ENCODE data around the gene DCANP1.

Gene DCANP1

DNA sequence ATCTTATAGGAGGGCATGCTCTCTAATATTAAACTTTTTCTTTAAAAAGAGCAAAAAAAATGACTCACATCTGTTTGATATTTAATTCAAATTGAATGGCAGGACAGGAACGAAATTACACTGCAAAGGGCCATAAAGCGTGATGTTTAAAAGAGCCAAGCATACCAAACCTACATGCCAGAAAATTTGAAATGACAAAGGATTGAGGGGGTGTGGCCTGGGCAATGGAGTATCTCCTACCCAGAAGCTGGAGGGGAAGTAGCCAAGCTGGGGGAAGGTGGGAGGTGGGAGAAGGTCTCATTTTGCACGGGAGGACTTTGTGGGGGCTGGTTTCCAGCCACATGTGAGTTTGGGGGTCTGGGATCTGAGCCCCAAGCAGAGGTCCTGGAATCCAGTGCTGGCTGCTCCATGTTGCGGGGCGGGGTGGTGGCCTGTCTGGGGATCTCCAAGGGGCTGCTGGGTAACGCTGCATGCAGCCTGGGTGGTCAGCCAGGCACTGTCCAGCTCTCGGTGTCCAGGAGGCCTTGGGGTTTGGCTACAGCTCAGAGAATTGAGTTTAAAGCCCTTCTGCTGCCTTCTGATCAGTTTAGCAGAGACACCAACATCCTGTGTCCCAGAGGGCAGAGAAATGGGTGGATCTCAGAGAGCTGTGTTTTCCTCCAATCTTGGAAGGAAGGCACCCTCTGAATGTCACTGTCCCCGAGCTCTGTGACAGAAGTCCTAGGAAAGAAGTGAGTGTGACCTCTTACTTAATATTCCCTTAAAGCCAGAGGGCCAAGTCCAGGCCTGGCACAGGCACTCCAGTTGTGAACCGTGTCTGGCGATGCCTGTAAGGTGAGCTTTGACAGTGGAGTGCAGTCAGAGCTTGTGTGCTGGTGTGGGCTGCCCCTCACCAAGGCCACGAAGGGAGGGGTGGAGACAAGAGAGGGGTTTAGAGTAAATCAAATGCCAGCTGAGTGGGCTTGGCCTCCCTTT is 7.6 kb downstream of the DCANP1 start:
- no peak for FAIRE-seq

DNA sequence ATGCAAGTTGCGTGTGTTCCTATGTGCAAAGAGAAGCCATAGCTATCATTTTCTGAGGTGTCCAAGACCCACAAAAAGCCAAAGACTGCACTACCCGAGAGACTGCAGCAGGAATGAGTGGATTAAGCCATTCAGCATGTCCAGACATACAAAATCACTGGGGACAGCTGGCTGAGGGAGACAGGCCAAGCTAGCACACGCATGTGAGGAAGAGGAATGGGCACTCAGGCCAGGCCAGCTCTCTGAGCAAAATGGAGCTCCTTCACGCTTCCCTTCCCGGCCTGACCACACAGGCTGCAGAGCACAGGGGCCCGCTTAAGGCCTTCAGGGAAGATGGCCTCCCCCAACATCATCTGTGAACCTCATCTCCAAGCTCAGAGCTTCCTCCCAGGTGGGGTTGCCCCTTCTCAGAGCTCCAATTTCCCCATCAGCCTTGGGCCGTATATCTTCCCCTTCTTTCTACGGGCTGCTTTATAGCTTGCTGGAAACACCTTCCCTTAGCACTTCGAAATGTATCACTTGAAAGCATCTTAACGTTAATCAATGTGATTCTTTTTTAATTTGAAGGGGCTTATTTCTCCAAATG is 8.4 kb downstream of the DCANP1 start:
- FAIRE-seq: no peak

DNA sequence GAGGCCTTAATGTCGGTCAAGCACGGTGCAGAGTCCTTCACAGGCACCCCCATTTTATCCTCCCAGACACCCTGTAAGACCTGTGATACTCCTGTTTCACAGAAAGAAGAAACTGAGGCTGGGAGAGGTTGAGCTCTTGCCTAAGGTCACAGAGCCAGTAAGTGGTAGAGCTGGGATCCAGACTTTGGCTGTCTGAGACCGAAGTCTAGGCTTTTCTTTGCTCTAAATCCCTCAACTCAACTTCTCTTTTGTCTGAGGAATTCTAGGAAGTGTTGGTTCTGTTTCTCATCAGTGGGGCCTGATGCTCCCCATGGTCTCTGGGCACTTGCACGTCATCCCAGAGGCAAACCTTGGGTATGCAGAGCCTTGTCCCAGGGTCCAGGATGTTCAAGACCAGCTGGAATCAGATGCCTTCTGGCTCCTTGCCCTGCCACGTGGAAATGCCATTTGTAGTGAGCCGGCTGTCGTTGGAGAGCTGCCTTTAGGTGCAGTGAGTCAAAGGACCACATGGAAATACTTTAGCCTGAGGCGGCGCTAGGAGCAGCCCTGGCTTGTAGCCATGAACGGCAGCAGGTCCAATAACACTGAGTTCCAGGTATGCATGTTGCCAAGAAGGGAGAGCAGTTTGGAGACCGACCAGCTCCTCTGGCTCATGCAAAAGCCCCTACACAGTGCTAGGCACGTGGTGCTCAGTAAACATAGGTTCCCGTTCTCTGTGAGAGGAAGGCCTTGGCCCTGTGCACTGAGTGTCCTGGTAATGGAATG is 9.2 kb downstream of the DCANP1 start:
- no peak for FAIRE-seq

DNA sequence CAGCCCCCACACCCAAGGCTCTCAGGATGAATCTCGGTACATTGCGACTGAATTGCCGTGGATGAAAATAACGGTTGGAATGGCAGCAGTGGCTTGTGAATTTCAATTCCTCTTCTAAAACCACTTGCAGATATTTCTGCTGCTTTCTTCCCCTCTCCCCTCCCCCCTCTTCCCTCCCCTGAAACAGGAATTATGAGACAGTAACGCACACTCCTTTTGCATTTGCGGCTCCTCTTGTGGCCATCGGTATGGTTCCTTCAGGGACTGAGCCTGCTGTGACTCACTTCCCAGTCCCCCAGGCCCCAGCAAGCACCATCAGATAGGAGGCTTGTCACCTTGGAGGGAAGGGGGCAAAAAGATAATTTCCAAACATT is 9.7 kb downstream of the DCANP1 start:
- no peak for FAIRE-seq

DNA sequence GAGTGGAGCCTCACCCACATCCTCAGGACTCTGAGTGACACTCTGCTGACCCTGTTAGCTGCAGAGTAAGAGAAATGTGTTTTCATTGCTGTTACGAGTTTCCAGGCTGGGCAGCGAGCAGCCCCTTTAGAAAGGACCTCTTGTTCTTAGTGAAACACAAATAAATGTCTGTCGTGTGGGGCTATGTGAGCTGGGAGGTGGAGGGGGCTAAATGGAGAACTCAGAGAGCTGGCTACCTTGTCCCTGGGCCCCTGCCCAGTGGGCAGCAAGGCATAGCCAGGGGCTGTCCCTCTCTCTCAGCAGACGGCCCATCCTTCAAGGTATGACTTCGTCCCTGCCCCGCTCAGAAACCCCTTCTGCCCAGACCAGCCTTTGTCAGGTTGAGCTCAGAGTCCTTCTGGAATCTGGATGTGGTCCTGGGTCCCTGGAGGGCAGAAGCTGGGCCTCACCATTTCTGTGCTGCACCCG is 10.2 kb downstream of the DCANP1 start:
- FAIRE-seq: no peak

DNA sequence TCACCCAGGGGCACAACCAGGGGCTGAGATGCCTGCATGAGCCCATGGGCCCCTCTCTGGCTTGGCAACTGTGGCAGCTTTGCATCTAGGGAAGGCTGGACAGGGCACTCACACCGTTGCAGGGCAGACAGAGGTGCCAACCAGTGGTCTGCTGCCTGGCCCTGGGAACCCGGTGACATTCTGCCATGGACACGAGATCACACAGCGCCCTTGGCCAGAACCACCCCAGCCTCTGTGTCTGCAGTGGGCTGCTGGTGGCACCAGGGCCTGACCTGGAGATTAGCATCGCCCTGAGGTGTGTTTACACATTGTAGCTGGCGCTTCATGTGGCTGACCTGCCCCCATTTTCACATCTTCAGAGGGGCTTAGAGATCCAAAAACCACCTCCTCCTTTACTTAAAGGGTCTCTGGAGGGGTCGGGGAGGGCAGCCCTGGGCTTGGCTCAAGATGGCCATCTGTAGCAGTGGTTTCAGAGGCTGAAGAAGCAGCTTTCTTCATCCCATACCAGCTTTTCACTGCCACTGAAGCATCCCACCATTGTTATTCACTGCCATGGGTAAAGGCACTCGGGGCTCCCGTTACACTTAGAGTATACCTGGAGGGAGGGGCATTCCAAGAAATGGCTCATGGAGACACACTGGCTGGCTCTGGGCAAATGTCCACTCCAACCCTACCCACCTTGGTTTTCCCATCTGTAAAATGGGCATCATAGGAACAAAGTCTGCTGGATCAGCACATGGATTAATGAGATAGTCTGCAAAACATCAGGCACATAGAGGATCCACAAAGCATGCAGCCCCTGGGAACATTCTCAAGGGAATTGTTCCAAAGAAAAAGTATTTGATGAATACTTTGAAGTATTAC is 11.4 kb downstream of the DCANP1 start:
- no peak for FAIRE-seq

DNA sequence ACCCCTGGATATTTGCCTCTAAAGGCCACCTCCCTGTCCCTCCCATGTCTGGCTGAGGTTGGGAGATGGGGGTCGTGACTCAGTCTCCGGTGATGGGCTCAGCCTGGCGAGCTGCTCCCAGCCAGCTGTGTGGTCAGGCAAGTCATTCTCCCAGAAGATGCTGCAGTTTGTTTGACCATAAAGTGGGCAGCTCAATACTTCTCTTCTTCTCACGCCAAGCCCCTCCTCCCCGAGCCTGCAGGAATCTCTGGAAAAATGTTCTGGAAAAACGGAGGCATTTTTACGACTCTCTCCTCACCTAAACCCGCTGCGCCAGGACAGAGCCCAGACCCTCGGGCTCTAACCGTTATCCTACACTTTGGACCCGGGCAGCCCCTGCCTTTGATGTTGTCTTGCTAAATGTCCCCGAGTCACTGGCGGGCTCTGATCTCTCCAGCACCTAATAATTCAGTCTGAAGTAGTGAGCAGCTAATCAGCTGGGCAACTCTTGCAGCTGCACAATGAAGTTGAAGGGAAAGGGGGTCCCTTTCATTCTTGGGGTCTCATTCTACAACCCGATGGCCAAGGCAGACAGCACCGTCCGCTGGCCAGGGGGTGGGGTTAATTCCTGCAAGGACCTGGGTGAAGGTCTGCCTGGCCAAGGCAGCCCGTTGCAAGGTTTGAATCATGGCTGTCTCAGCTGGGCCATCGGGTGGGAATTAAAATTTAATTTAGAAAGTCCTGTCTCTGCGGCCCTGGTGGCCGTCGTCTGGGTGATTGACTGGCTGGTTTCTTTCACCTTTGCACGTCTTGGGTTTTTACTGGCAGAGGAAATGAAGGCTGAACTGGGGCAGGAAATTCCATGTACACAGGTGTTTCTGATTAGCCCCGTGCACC is 12.3 kb downstream of the DCANP1 start:
- no peak for FAIRE-seq

DNA sequence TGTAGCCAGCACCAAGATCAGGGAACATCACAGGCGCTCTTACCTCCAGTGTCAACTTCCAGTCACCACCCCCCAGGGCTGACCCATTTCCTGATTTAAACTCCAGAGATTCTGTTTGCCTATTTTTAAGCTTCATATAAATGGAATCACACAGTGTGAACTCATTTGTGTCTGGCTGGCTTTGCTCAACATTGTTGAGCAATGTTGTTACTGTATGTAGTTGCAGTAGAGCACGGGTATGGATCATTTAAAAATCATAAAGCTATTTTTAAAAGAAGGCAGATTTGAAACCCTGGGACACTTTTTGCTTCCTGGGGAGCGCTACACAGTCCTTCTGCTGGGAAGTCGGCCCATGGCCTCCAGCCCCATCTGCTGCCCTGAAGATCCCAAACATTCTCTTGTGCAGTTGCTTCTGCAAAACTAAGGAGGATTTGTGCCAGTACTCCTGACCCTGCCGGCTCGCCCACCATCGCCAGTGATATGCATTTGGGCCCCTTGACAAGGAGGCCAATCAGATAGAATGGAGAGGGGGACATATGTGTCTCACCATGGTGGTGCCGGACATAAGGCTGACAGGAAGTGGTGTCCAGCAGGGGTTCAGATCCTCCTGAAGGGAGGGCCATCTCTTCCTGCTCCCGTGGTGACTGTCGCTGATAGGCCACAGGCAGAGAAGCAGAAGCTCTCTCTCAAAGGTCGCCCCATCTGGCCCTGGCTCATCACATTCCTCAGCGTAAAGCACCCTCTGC is 13.3 kb downstream of the DCANP1 start:
- no peak for FAIRE-seq

DNA sequence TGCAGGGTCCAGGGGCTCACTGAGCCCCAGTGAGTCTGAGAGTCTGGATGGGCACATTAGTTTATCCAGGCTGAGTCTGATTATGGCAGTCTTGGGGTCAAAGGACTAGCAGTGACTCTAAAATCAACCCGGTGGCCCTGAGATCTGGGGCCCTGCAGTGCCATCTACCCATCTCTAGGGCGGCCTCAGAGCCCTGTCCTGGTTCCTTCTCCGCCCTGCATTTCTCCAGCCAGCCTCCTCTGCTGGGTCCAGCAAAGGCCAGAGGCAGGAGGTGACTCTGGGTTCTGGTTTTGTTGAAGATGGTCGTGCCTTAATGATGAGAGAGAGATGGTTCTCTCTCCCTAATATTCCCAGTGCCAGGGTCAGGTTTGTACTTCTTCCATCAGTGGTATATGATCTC is 15.0 kb downstream of the DCANP1 start:
- FAIRE-seq: no peak

DNA sequence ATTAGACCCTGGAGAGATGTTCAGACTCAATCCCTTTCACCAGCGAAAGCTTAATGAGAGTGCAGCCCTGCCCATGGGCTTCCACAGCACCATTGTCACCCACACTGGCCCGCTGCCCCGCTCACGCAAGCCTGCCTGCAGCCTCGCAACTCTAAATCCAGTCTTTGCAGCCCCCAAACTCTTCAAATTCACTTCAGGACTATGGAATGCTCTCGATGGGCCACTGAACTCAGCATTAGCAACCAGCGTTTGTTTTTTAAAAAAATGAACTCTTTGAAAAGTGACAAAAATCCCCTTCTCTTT is 17.1 kb downstream of the DCANP1 start:
- no peak for FAIRE-seq

DNA sequence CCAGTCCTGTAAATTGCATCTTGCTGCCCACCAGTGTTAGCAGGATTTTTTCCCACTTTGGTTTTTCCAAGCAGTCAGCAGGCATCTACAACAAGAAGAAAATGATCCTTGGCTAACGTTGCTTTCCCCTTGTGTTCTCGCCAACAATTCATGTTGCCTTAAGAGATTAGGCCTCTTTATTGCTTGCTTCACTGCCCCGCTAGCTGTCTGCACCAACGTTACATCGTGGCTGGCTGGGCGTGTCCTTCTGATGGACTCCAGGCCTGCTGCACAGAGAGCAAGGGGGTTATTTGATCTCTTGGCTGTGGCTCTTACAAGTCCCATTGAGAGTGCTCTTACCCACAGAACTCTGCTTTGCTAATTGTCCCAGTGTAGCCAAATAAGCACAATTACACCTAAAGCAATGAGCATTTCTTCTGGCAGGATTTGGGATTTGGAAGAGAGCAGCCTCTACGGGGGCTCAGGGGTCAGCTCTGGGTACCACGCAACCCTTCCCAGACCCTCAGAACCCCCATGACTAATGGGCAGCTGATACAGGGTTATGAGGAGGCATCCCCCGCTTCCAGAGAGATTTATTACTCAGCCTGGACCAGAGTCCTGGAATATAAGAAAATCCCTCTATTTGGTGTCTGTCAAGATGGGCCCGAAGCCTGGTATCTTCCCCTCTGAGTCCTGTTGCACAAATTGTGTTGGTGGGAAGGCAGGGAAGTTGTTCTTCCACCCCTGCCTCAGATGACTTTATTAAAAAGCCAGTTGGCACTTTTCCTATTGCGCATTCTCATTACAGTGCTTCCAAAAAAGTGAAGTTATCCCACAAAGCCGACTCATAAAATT is 17.6 kb downstream of the DCANP1 start:
- FAIRE-seq: no peak

DNA sequence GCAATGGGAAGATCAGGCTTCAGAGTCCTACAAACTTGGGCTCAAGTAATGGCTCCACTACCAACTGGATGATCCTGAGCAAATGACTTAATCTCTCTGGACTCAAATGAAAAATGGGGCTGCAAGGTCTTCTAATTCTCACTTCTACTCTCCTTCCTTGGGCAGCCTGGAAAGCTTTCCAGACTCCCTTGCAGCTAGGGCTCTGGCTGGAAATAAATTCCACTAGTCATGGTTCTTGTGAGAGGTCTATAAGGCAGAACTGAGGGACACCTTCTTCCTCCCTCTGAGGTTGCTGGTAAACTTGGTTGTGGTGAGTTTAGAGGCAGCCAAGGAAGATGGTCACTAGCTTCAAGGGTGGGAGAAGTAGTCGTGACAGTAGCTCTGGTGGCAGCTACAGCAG is 18.6 kb downstream of the DCANP1 start:
- FAIRE-seq: no peak

DNA sequence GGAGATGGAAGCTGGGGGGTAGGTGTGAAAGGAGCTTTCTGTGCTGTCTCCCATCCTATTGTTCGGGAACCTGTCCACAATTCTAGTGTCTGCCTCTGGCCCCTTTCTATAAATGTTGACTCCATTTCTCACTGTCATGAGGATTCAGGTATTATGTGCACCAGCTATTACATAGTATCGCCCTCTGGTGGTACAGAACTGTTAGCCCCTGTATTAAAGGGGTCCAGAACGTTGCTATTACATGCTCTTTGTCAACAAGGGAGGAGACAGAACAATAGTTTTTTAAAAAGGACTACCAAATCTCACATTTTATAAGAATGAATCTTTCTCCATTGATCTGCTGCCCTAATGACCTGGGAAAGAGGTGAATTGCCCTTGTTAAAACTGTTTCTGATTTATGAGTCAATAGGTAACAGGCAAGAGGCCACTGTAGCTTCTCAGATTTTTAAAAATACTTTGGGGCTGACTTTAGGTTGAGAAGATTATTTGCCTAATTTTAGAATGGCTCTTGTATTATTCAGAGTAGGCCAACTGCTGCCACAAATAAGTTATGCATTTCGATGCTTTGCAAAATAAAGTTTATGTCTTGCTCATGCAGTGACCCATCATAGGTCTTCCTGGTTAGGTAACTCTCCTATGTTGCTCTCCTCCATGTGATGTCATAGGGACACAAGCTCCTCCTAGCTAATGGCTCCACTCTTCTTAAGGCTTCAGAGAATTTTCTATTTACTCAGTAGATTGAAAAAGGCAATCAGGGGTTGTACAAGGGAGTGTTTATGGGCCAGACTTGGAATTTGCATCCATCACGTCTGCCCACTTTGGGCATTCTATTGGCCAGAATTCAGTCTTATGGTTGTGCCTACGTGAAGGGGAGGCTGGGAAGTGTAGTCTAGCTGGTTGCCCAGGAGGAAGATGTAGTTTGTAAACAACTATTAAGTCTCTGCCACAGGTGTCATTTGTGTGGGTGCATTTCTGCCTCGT is 20.8 kb downstream of the DCANP1 start:
- no peak for FAIRE-seq

DNA sequence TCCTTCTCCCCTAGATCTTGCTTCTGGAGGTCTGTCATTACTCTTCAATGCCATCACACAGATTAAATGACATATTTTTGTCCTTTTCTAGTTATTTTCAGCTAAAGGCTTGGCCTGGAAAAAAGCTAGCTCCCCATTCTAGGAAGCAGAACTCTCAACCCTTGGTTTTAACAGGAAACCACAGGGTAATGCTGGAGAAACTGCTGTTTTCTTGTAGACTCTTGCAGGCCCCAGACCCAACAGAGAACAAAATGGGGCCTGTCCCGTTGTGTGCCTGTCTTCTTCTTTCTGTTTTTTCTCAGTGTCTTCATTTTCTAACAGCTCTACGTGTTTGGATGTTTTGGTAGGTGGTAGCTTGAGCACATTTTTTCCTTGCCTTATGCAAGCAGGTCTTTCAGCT is 21.5 kb downstream of the DCANP1 start:
- FAIRE-seq: no peak

DNA sequence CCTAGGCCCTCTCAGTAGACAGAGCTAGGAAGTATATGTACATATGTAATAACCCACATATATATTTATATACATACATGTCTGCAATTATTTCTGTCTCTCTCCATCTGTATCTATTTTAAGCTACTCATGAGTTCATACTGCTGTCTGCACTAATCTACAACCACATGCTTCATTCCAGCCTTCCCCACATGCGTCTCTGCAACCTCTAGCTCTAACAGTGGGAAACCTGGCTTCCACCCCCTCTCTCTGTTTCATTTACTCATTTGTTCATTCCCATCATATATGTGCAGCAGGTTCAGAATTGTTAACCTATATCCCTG is 23.3 kb downstream of the DCANP1 start:
- FAIRE-seq: no peak

DNA sequence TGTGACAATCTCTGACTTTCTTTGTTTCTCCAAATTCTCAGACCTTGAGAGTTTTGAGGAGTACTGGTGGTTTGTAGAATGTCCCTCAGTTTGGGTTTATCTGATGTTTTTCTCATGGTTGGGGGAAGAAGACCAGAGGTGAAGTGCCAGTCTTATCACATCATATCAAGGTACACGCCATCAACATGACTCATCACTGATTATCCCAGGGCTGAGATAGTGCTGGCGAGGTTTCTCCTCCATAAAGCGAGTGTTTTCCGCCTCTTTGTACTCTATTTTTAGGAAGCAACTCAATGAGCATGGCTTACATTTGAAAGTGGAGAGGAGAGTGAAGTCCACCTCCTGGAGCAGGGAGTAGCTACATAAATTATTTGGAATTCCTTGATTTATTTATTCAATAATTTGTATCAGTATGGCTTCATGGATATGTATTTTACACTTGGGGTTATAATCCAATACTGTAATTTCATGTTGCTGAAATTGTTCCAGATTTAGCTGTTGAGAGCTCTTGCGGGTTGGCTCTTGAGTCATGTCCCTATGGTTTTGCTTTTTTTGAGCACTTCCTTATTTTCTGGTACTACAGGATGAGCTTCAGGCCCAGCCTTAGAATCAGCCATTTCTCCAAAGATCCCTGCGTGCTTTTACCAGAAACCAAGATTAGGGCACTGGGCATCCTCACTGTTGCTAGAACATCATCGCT is 23.9 kb downstream of the DCANP1 start:
- no peak for FAIRE-seq

DNA sequence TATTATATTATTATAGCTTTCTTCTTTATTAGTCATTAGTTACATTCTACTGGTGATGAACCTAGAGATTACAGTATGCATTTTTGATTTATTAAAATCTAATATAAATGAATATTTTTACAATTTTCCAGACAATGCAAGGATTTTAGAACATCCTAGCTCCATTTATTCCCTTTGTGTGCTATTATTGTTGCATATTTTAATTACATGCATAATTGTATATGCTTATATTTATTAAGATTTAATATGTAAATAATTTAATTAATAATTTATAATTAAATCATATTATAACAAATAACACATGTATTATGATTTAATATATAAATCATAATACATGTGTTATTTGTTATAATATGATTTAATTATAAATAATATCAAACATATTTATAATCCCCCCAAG is 24.7 kb downstream of the DCANP1 start:
- FAIRE-seq: no peak

DNA sequence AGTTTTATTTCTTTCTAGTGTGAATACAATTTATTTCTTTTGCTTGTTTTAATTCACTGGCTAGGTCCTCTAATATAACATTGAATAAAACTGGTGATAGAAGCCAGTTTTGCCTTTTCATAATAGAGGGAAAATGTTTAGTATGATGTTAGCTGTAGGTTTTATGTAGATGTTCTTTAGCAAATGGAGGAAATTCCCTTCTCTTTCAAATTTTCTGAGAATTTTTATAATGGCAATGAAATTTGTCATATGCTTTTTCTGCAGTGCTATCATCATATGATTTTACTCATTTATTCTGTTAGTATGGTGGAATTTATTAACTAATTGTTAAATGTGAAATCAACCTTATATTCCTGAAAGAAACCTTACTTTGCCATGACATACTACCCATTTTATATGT is 30.1 kb downstream of the DCANP1 start:
- FAIRE-seq: no peak

Data from islet of Langerhans (tissue), 1 donor.